WTC11 (cell line): ENCODE results near the gene UBE2K. TPM values are rescaled to one million over a fixed set of nuclear protein-coding genes. Genes with fewer than 3 reads are reported as not detected.

Experiments used
- ATAC-seq: fragments of 200-7000 bp; cut with Tn5 transposase; 2 replicates; pipeline ENCODE4 v1.10.0; 2021; ENCODE audit warnings: mild to moderate bottlenecking, moderate library complexity
- CTCF ChIA-PET: fragments of 300-600 bp; sonication (Branson Sonifier 250); formaldehyde crosslinking; loops from one replicate; lab custom pipeline; 2021; ENCODE audit warnings: antibody characterized with exemption; lab: Charles Lee
- POLR2A ChIA-PET: fragments of 350-600 bp; sonication (Branson Sonifier 250); formaldehyde crosslinking; loops from one replicate; lab custom pipeline; 2021; ENCODE audit warnings: antibody characterized with exemption; lab: Charles Lee
- DNase-seq: peaks from one replicate; pipeline ENCODE4 v3.0.0; 2021; ENCODE audit warnings: low spot score
- H3K27ac Mint-ChIP-seq: 2 replicates; pipeline ENCODE4 v1.8.0; 2021; ENCODE audit warnings: mixed read lengths
- H3K27me3 Mint-ChIP-seq: 2 replicates; pipeline ENCODE4 v1.8.0; 2021; ENCODE audit warnings: low read depth, mild to moderate bottlenecking, moderate library complexity, mixed read lengths
- H3K36me3 Mint-ChIP-seq: 2 replicates; pipeline ENCODE4 v1.8.0; 2021; ENCODE audit warnings: mixed read lengths
- H3K4me1 Mint-ChIP-seq: 2 replicates; pipeline ENCODE4 v1.8.0; 2022; ENCODE audit warnings: mixed read lengths
- H3K4me3 Mint-ChIP-seq: 2 replicates; pipeline ENCODE4 v1.8.0; 2021; ENCODE audit warnings: mild to moderate bottlenecking, moderate library complexity, mixed read lengths
- H3K9me3 Mint-ChIP-seq: 2 replicates; pipeline ENCODE4 v1.8.0; 2021; ENCODE audit warnings: mixed read lengths
- ATF1 ChIP-seq: sonication (generic); formaldehyde crosslinking; IDR thresholded peaks from 2 replicates; pipeline ENCODE4 v1.8.1; 2023; ENCODE audit warnings: mild to moderate bottlenecking, moderate library complexity, missing genetic modification reagents
- CREM ChIP-seq: sonication (generic); formaldehyde crosslinking; IDR thresholded peaks from 2 replicates; pipeline ENCODE4 v1.8.1; 2022; ENCODE audit warnings: mild to moderate bottlenecking, missing genetic modification reagents, moderate library complexity
- FOXK1 ChIP-seq: sonication (generic); formaldehyde crosslinking; IDR thresholded peaks from 2 replicates; pipeline ENCODE4 v1.8.0; 2022; ENCODE audit warnings: mild to moderate bottlenecking, moderate library complexity, missing genetic modification reagents
- MYBL2 ChIP-seq: sonication (generic); formaldehyde crosslinking; IDR thresholded peaks from 2 replicates; pipeline ENCODE4 v1.8.1; 2023; ENCODE audit warnings: mild to moderate bottlenecking, moderate library complexity, missing genetic modification reagents
- NR1H2 ChIP-seq: sonication (generic); formaldehyde crosslinking; IDR thresholded peaks from 2 replicates; pipeline ENCODE4 v1.9.0; 2021; ENCODE audit warnings: mild to moderate bottlenecking, moderate library complexity, missing genetic modification reagents
- NR2C2 ChIP-seq: sonication (generic); formaldehyde crosslinking; IDR thresholded peaks from 2 replicates; pipeline ENCODE4 v1.8.0; 2022; ENCODE audit warnings: mild to moderate bottlenecking, missing genetic modification reagents
- NR3C1 ChIP-seq: sonication (generic); formaldehyde crosslinking; conservative IDR thresholded peaks from 2 replicates; pipeline ENCODE4 v1.8.1; 2023; ENCODE audit warnings: low read depth, mild to moderate bottlenecking, missing genetic modification reagents
- OVOL2 ChIP-seq: fragments of 250-450 bp; sonication (Bioruptor Pico); IDR thresholded peaks from 2 replicates; pipeline ENCODE4 v1.9.0; 2021; ENCODE audit warnings: mild to moderate bottlenecking, borderline replicate concordance
- SMAD4 ChIP-seq: sonication (generic); formaldehyde crosslinking; IDR thresholded peaks from 2 replicates; pipeline ENCODE4 v1.8.0; 2022; ENCODE audit warnings: mild to moderate bottlenecking, missing genetic modification reagents
- TEAD1 ChIP-seq: sonication (generic); formaldehyde crosslinking; IDR thresholded peaks from 2 replicates; pipeline ENCODE4 v1.8.0; 2022; ENCODE audit warnings: mild to moderate bottlenecking, missing genetic modification reagents
- ZBTB21 ChIP-seq: sonication (generic); formaldehyde crosslinking; IDR thresholded peaks from 2 replicates; pipeline ENCODE4 v1.8.1; 2023; ENCODE audit warnings: mild to moderate bottlenecking, missing genetic modification reagents, borderline replicate concordance
- ZNF121 ChIP-seq: sonication (generic); formaldehyde crosslinking; IDR thresholded peaks from 2 replicates; pipeline ENCODE4 v1.8.0; 2023; ENCODE audit warnings: missing genetic modification reagents
- ZNF219 ChIP-seq: sonication (generic); formaldehyde crosslinking; IDR thresholded peaks from 2 replicates; pipeline ENCODE4 v1.8.0; 2023; ENCODE audit warnings: missing genetic modification reagents, mild to moderate bottlenecking, borderline replicate concordance
- ZNF263 ChIP-seq: sonication (generic); formaldehyde crosslinking; IDR thresholded peaks from 2 replicates; pipeline ENCODE4 v1.8.1; 2022; ENCODE audit warnings: low read depth, mild to moderate bottlenecking, moderate library complexity, missing genetic modification reagents
- ZNF396 ChIP-seq: fragments of 250-450 bp; sonication (Bioruptor Pico); IDR thresholded peaks from 2 replicates; pipeline ENCODE4 v1.8.0; 2021; ENCODE audit warnings: mild to moderate bottlenecking, moderate library complexity, borderline replicate concordance
- total RNA-seq: library from RNA; stranded (reverse); gene quantifications from 3 replicates; pipeline ENCODE4 v1.2.3, GENCODE V29; 2021
- TF ChIP-seq, protein P1 (sequence below): sonication (generic); formaldehyde crosslinking; IDR thresholded peaks from 2 replicates; pipeline ENCODE4 v1.8.0; 2022; ENCODE audit warnings: mild to moderate bottlenecking, missing genetic modification reagents
- TF ChIP-seq, protein P2 (sequence below): sonication (generic); formaldehyde crosslinking; IDR thresholded peaks from 2 replicates; pipeline ENCODE4 v1.8.1; 2022; ENCODE audit warnings: low read depth, mild to moderate bottlenecking, moderate library complexity, missing genetic modification reagents, borderline replicate concordance
- TF ChIP-seq, protein P3 (sequence below): sonication (generic); formaldehyde crosslinking; IDR thresholded peaks from 2 replicates; pipeline ENCODE4 v1.8.0; 2023; ENCODE audit warnings: missing genetic modification reagents
- TF ChIP-seq, protein P4 (sequence below): sonication (generic); formaldehyde crosslinking; IDR thresholded peaks from 2 replicates; pipeline ENCODE4 v1.8.0; 2022; ENCODE audit warnings: missing genetic modification reagents
- TF ChIP-seq, protein P5 (sequence below): sonication (generic); formaldehyde crosslinking; IDR thresholded peaks from 2 replicates; pipeline ENCODE4 v1.8.1; 2022; ENCODE audit warnings: mild to moderate bottlenecking, moderate library complexity, missing genetic modification reagents

The UBE2K gene
- total RNA-seq, 1 experiment from 2014 or later = 135 TPM

DNA sequence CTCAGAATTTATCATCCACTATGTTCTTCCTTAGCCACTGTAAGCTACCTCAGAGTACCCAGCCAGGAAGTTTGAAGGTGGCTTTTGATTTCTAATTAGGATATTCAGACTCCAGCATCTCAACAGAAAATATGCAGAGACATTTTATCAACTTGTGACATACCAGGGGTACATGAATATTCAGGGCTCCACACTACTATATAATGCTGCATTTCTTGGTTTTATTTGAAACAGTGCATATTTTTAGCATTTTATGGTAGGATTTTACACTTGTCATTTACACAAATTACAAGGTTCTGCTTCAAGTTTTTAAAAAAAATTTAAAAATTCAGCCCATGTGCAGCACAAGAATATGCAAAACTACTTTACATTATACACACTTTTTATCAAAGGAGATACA, 124.7 kb downstream of the UBE2K start (continued):
- no peak for TF ChIP-seq ZBTB21 (CRISPR knock-in tag)
- no peak for TF ChIP-seq OVOL2 (CRISPR knock-in tag)
- TF ChIP-seq, protein P1, sequence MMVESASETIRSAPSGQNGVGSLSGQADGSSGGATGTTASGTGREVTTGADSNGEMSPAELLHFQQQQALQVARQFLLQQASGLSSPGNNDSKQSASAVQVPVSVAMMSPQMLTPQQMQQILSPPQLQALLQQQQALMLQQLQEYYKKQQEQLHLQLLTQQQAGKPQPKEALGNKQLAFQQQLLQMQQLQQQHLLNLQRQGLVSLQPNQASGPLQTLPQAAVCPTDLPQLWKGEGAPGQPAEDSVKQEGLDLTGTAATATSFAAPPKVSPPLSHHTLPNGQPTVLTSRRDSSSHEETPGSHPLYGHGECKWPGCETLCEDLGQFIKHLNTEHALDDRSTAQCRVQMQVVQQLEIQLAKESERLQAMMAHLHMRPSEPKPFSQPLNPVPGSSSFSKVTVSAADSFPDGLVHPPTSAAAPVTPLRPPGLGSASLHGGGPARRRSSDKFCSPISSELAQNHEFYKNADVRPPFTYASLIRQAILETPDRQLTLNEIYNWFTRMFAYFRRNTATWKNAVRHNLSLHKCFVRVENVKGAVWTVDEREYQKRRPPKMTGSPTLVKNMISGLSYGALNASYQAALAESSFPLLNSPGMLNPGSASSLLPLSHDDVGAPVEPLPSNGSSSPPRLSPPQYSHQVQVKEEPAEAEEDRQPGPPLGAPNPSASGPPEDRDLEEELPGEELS (CRISPR knock-in tag) = no peak
- TF ChIP-seq MYBL2 (CRISPR knock-in tag) = no peak
- no peak for TF ChIP-seq ZNF121 (CRISPR knock-in tag)
- no peak for TF ChIP-seq ZNF263 (CRISPR knock-in tag)
- TF ChIP-seq, protein P2, sequence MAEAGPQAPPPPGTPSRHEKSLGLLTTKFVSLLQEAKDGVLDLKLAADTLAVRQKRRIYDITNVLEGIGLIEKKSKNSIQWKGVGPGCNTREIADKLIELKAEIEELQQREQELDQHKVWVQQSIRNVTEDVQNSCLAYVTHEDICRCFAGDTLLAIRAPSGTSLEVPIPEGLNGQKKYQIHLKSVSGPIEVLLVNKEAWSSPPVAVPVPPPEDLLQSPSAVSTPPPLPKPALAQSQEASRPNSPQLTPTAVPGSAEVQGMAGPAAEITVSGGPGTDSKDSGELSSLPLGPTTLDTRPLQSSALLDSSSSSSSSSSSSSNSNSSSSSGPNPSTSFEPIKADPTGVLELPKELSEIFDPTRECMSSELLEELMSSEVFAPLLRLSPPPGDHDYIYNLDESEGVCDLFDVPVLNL (CRISPR knock-in tag) = no peak

DNA sequence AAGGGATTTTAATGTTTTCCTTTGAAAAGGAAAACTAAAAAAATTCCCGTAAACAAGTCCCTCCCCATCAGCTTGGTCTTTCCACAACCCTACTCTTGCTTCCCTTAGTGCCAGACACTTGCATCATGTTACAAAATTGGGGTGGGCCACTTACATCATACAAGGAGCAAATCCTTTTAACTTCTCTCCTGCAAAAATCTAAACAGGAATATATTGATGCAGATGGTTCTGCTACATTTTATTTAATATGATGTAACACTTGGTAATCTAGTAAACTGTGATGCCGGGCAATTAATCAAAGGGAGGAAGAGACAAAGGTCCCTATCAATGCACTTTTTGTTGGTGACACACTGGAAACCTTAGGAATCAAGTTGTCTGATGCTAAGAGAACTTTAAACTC, 125.3 kb downstream of the UBE2K start:
- Mint-ChIP-seq H3K4me1 (peaks cover 11% of the 10 kb centered on the region), H3K27me3 (no peaks in the 10 kb centered on the region), H3K36me3 (peaks cover 17% of the 10 kb centered on the region), H3K4me3 (no peak overlapping the region), H3K9me3 (no peaks in the 10 kb centered on the region), H3K27ac (peak overlapping the region; percentile 55)
- no peak for TF ChIP-seq CREM (CRISPR knock-in tag)
- TF ChIP-seq FOXK1 = no peak
- no peak for TF ChIP-seq NR3C1 (CRISPR knock-in tag)
- TF ChIP-seq, protein P3, sequence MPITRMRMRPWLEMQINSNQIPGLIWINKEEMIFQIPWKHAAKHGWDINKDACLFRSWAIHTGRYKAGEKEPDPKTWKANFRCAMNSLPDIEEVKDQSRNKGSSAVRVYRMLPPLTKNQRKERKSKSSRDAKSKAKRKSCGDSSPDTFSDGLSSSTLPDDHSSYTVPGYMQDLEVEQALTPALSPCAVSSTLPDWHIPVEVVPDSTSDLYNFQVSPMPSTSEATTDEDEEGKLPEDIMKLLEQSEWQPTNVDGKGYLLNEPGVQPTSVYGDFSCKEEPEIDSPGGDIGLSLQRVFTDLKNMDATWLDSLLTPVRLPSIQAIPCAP = no peak
- TF ChIP-seq, protein P4, sequence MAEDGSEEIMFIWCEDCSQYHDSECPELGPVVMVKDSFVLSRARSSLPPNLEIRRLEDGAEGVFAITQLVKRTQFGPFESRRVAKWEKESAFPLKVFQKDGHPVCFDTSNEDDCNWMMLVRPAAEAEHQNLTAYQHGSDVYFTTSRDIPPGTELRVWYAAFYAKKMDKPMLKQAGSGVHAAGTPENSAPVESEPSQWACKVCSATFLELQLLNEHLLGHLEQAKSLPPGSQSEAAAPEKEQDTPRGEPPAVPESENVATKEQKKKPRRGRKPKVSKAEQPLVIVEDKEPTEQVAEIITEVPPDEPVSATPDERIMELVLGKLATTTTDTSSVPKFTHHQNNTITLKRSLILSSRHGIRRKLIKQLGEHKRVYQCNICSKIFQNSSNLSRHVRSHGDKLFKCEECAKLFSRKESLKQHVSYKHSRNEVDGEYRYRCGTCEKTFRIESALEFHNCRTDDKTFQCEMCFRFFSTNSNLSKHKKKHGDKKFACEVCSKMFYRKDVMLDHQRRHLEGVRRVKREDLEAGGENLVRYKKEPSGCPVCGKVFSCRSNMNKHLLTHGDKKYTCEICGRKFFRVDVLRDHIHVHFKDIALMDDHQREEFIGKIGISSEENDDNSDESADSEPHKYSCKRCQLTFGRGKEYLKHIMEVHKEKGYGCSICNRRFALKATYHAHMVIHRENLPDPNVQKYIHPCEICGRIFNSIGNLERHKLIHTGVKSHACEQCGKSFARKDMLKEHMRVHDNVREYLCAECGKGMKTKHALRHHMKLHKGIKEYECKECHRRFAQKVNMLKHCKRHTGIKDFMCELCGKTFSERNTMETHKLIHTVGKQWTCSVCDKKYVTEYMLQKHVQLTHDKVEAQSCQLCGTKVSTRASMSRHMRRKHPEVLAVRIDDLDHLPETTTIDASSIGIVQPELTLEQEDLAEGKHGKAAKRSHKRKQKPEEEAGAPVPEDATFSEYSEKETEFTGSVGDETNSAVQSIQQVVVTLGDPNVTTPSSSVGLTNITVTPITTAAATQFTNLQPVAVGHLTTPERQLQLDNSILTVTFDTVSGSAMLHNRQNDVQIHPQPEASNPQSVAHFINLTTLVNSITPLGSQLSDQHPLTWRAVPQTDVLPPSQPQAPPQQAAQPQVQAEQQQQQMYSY (CRISPR knock-in tag) = no peak
- no peak for TF ChIP-seq ZNF219 (CRISPR knock-in tag)
- TF ChIP-seq ATF1 = no peak
- TF ChIP-seq ZNF396 (CRISPR knock-in tag) = no peak
- no peak for TF ChIP-seq NR2C2
- no peak for TF ChIP-seq SMAD4
- no peak for TF ChIP-seq TEAD1 (CRISPR knock-in tag)
- TF ChIP-seq, protein P5, sequence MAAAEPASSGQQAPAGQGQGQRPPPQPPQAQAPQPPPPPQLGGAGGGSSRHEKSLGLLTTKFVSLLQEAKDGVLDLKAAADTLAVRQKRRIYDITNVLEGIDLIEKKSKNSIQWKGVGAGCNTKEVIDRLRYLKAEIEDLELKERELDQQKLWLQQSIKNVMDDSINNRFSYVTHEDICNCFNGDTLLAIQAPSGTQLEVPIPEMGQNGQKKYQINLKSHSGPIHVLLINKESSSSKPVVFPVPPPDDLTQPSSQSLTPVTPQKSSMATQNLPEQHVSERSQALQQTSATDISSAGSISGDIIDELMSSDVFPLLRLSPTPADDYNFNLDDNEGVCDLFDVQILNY (CRISPR knock-in tag) = no peak
- no peak for TF ChIP-seq NR1H2 (CRISPR knock-in tag)
- ChIA-PET CTCF (no interaction called here), POLR2A (no interaction called here)
- ATAC-seq = no peak
- DNase-seq = no peak
